HG02571 (cell line): ENCODE data around the gene RFNG.

Experiments
- ATAC-seq: cut with Tn5 transposase; IDR thresholded peaks from one replicate; pipeline ENCODE4 v1.9.1; 2021; ENCODE audit warnings: mild to moderate bottlenecking, moderate library complexity; ENCODE audit not compliant: unreplicated experiment

RFNG gene

GRCh38 chr17:82089723-82090548 is 38.3 kb upstream of the RFNG start:
- ATAC-seq = no peak

GRCh38 chr17:82088838-82089722 is 37.5 kb upstream of the RFNG start:
- no peak for ATAC-seq

- no peak for ATAC-seq
Measured at GRCh38 chr17:82087961-82088837, 36.6 kb upstream of the RFNG start.

GRCh38 chr17:82086941-82087906 is 35.6 kb upstream of the RFNG start:
- ATAC-seq = no peak

- no peak for ATAC-seq
Measured at GRCh38 chr17:82085931-82086764, 34.5 kb upstream of the RFNG start.

- no peak for ATAC-seq
Measured at GRCh38 chr17:82085031-82085861, 33.6 kb upstream of the RFNG start.

GRCh38 chr17:82084373-82085030 is 32.9 kb upstream of the RFNG start:
- ATAC-seq = no peak

- no peak for ATAC-seq
Measured at GRCh38 chr17:82083533-82084359, 32.1 kb upstream of the RFNG start.

GRCh38 chr17:82083009-82083408 is 31.4 kb upstream of the RFNG start:
- no peak for ATAC-seq

- ATAC-seq = no peak
Measured at GRCh38 chr17:82082456-82082855, 30.8 kb upstream of the RFNG start.

GRCh38 chr17:82081966-82082365 is 30.4 kb upstream of the RFNG start:
- no peak for ATAC-seq

GRCh38 chr17:82081546-82081945 is 29.9 kb upstream of the RFNG start:
- no peak for ATAC-seq

GRCh38 chr17:82080789-82081464 is 29.3 kb upstream of the RFNG start:
- ATAC-seq = no peak

GRCh38 chr17:82080048-82080788 is 28.6 kb upstream of the RFNG start:
- no peak for ATAC-seq

- ATAC-seq = no peak
Measured at GRCh38 chr17:82079001-82079677, 27.5 kb upstream of the RFNG start.
